NB4 (cell line): ENCODE results near the gene SHCBP1.

Source experiments
- CTCF ChIP-seq: IDR thresholded peaks from one replicate; pipeline ENCODE4 v1.5.1; 2012; ENCODE audit warnings: low read depth, low read length
- MYC ChIP-seq: IDR thresholded peaks from 2 replicates; pipeline ENCODE4 v1.6.1; 2011; ENCODE audit warnings: low read depth, low read length
- POLR2A ChIP-seq: IDR thresholded peaks from 2 replicates; pipeline ENCODE4 v1.6.1; 2011; ENCODE audit warnings: mild to moderate bottlenecking; ENCODE audit not compliant: insufficient read length; ENCODE audit errors: extremely low read depth
- TF ChIP-seq, protein P1 (sequence below): IDR thresholded peaks from 2 replicates; pipeline ENCODE4 v1.6.1; 2011; ENCODE audit warnings: low read depth, low read length

GRCh38 chr16:46562979-46563378, 58.2 kb downstream of the SHCBP1 start:
- TF ChIP-seq CTCF (no peak), POLR2A (no peak), MYC (no peak)
- TF ChIP-seq, protein P1, sequence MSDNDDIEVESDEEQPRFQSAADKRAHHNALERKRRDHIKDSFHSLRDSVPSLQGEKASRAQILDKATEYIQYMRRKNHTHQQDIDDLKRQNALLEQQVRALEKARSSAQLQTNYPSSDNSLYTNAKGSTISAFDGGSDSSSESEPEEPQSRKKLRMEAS, result no peak
